ENCODE results near the gene CIB2. TPM values are rescaled to one million over a fixed set of nuclear protein-coding genes. Genes with fewer than 3 reads are reported as not detected.

Gene CIB2
- total RNA-seq, 2 experiments from 2014 or later = 0.82 to 1.7 TPM

DNA sequence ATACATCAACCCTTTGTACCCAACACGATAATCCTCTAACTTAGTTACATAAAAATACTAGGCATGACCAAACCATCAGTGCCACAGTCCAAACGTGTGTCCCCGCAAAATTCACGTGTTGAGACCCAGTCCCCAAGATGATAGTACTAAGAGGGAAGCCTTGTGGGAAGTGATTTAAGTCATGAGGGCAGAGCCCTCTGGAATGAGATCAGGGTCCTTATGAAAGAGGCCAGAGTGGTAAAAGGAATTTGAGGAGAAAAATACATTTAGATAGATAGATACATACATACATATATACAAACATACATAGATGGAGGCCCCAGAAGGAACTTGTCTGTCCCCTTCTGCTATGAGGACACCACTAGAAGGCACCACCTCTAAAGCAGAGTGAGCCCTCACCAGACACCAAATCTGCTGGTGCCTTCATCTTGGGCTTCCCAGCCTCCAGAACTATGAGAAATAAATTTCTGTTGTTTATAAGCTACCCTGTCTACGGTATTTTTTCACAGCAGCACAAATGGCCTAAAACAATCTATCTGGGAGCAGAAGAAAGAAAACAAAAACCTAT, 61.7 kb downstream of the CIB2 start:
- intact Hi-C loops (cut with DNase I, micrococcal nuclease) = loop anchor here in 1 of 2 experiments (1.0 kb wide), 1 partner anchor 19 kb away; no protein-coding TSS in a partner anchor
- H3K4me1 Mint-ChIP-seq (ENCODE audit: low read depth) = peaks cover 29% of the 10 kb centered on the region
- CTCF ChIA-PET = interaction anchor here (1.0 to 4.8 kb wide), 4 partner anchors 14 to 39 kb away, joined by 5 to 22 read pairs (median 14); no protein-coding TSS in a partner anchor
- POLR2A ChIA-PET = interaction anchor here (0.8 to 14.8 kb wide), 10 partner anchors 16 to 368 kb away, joined by 3 to 304 read pairs (median 6); partner anchors contain the start of gene IREB2
- ATAC-seq (ENCODE audit: poor library complexity) (no peak), DNase-seq (peak in 2 of 14 experiments; percentile 45 to 50)
- H3K36me3 ChIP-seq (ENCODE audit: insufficient read depth, low read length) = no peaks in the 10 kb centered on the region
- H3K27ac ChIP-seq (ENCODE audit: low read depth in 1 of 2, low read length in 2 of 2) = peak overlapping the region; percentile 58 to 79
- no peak overlapping the region for H3K27ac Mint-ChIP-seq
- peaks cover 4% of the 10 kb centered on the region for H3K36me3 Mint-ChIP-seq (ENCODE audit: low read depth)
- H3K9me3 Mint-ChIP-seq = no peaks in the 10 kb centered on the region
- no peaks in the 10 kb centered on the region for H3K27me3 ChIP-seq (ENCODE audit: control insufficient read depth in 1 of 2, insufficient read depth in 2 of 2, low read length in 2 of 2)
- no peaks in the 10 kb centered on the region for H3K9me3 ChIP-seq (ENCODE audit: control insufficient read depth in 1 of 2, insufficient read depth in 1 of 2, low read length in 2 of 2)
- peak overlapping the region; percentile 36 for H3K4me3 ChIP-seq (ENCODE audit: low read length)
- H3K27me3 Mint-ChIP-seq = no peaks in the 10 kb centered on the region
- peaks cover 90% of the 10 kb centered on the region for H3K4me1 ChIP-seq (ENCODE audit: insufficient read depth, low read length)
- TF ChIP-seq, protein P1, sequence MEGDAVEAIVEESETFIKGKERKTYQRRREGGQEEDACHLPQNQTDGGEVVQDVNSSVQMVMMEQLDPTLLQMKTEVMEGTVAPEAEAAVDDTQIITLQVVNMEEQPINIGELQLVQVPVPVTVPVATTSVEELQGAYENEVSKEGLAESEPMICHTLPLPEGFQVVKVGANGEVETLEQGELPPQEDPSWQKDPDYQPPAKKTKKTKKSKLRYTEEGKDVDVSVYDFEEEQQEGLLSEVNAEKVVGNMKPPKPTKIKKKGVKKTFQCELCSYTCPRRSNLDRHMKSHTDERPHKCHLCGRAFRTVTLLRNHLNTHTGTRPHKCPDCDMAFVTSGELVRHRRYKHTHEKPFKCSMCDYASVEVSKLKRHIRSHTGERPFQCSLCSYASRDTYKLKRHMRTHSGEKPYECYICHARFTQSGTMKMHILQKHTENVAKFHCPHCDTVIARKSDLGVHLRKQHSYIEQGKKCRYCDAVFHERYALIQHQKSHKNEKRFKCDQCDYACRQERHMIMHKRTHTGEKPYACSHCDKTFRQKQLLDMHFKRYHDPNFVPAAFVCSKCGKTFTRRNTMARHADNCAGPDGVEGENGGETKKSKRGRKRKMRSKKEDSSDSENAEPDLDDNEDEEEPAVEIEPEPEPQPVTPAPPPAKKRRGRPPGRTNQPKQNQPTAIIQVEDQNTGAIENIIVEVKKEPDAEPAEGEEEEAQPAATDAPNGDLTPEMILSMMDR (IDR thresholded peaks at IDR 0.05) = no peak
- H3K4me3 Mint-ChIP-seq = no peak overlapping the region

DNA sequence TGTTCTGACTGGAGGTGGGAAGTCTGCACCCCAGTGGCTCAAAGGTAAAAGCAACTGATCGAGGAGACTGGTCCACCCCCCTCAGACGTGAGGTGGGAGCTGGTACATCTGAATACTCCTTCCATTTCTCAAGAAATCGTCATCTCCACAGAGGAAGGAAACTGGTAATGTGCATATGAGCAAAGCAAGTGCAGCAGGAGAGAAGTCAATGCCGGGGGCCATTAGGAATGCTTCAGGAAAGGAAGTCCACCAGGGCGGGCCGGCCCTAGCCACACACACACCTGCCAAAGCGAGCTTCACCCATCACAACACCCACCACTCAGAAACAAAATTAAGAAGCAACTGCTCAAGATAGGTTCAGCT, 62.2 kb downstream of the CIB2 start:
- peaks cover 93% of the 10 kb centered on the region for H3K4me1 ChIP-seq (ENCODE audit: insufficient read depth, low read length)
- CTCF ChIA-PET = interaction anchor here (1.0 to 4.8 kb wide), 6 partner anchors 9 to 39 kb away, joined by 3 to 22 read pairs (median 8); no protein-coding TSS in a partner anchor
- ATAC-seq (ENCODE audit: poor library complexity) (peak; percentile 17), DNase-seq (peak in 3 of 14 experiments; percentile 40 to 55 (median 52))
- no peaks in the 10 kb centered on the region for H3K27me3 ChIP-seq (ENCODE audit: control insufficient read depth in 1 of 2, insufficient read depth in 2 of 2, low read length in 2 of 2)
- TF ChIP-seq, protein P1 (IDR thresholded peaks at IDR 0.05) = no peak
- Mint-ChIP-seq H3K4me1 (ENCODE audit: low read depth) (peaks cover 24% of the 10 kb centered on the region), H3K27me3 (no peaks in the 10 kb centered on the region), H3K9me3 (no peaks in the 10 kb centered on the region), H3K27ac (no peak overlapping the region), H3K4me3 (no peak overlapping the region), H3K36me3 (ENCODE audit: low read depth) (no peaks in the 10 kb centered on the region)
- no peaks in the 10 kb centered on the region for H3K9me3 ChIP-seq (ENCODE audit: control insufficient read depth in 1 of 2, insufficient read depth in 1 of 2, low read length in 2 of 2)
- intact Hi-C loops (cut with DNase I, micrococcal nuclease) = loop anchor here in 1 of 2 experiments (1.0 kb wide), 1 partner anchor 19 kb away; no protein-coding TSS in a partner anchor
- H3K36me3 ChIP-seq (ENCODE audit: insufficient read depth, low read length) = no peaks in the 10 kb centered on the region
- peak overlapping the region; percentile 58 to 79 for H3K27ac ChIP-seq (ENCODE audit: low read depth in 1 of 2, low read length in 2 of 2)
- POLR2A ChIA-PET = interaction anchor here (0.5 to 14.8 kb wide), 10 partner anchors 8 to 836 kb away, joined by 3 to 304 read pairs (median 6); partner anchors contain the start of genes IREB2 and TBC1D2B
- peak overlapping the region; percentile 36 for H3K4me3 ChIP-seq (ENCODE audit: low read length)

DNA sequence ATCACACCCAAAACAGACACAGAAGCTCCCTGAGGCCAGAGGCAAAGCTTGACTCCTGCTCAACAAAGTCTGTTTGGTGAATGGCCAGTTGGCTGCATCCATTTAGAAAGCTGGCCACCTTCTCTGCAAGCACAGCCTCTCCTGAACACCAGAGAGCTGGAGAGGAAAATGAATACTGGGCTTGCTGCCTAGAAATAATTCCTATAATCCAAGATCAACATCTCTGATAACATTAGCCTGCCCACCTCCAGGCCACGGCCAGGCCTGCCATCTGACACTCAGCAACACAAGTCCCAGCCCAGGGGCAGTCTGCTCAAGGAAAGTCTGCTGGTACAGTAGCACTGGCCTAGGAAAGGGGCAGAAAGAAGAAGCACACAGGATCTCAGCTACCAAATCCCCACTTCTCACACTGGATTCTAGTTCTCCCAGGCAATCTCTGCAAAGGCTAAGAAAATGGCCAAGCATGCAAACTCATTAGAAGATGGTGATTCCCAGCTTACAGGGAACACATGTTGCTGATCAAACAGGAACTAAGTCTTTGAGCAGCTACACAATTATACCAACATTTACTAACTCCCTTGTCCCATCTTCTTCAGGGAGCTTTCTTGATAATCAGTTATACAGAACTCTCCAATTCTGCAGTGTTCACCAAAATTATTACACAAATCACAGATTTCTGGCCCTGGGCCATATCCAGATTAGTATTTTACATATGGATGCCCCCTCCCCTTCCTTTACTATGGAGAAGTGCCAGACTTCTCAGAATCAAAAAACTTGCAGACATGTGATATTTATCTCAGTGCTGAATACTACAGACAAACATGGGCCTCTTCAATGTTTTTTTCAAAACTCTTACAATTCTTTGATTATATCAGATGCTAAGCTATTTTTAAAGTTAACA, 63.7 kb downstream of the CIB2 start:
- TF ChIP-seq, protein P1 (IDR thresholded peaks at IDR 0.05) = no peak
- ATAC-seq (ENCODE audit: poor library complexity) (no peak), DNase-seq (no peak)
- H3K27me3 ChIP-seq (ENCODE audit: control insufficient read depth in 1 of 2, insufficient read depth in 2 of 2, low read length in 2 of 2) = no peaks in the 10 kb centered on the region
- peaks cover 95% of the 10 kb centered on the region for H3K4me1 ChIP-seq (ENCODE audit: insufficient read depth, low read length)
- H3K9me3 ChIP-seq (ENCODE audit: control insufficient read depth in 1 of 2, insufficient read depth in 1 of 2, low read length in 2 of 2) = no peaks in the 10 kb centered on the region
- no peak overlapping the region for H3K27ac Mint-ChIP-seq
- H3K27me3 Mint-ChIP-seq = no peaks in the 10 kb centered on the region
- intact Hi-C loops (cut with DNase I, micrococcal nuclease) = loop anchor here in 1 of 2 experiments (1.0 kb wide), 1 partner anchor 33 kb away; no protein-coding TSS in a partner anchor
- H3K9me3 Mint-ChIP-seq = no peaks in the 10 kb centered on the region
- ChIA-PET POLR2A (interaction anchor here (1.0 to 14.8 kb wide), 11 partner anchors 9 to 370 kb away, joined by 3 to 304 read pairs (median 7); partner anchors contain the start of genes IDH3A, IREB2, SKIC8 and TBC1D2B), CTCF (interaction anchor here (0.6 to 4.8 kb wide), 6 partner anchors 9 to 63 kb away, joined by 3 to 22 read pairs (median 8); partner anchors contain the start of gene CIB2)
- H3K4me3 Mint-ChIP-seq = no peak overlapping the region
- H3K27ac ChIP-seq (ENCODE audit: low read depth in 1 of 2, low read length in 2 of 2) = peak overlapping the region; percentile 58 to 79
- peaks cover 13% of the 10 kb centered on the region for H3K4me1 Mint-ChIP-seq (ENCODE audit: low read depth)
- H3K36me3 Mint-ChIP-seq (ENCODE audit: low read depth) = no peaks in the 10 kb centered on the region
- no peak overlapping the region for H3K4me3 ChIP-seq (ENCODE audit: low read length)
- H3K36me3 ChIP-seq (ENCODE audit: insufficient read depth, low read length) = no peaks in the 10 kb centered on the region
